ENCODE data around the gene UBE3C.

Gene UBE3C

DNA sequence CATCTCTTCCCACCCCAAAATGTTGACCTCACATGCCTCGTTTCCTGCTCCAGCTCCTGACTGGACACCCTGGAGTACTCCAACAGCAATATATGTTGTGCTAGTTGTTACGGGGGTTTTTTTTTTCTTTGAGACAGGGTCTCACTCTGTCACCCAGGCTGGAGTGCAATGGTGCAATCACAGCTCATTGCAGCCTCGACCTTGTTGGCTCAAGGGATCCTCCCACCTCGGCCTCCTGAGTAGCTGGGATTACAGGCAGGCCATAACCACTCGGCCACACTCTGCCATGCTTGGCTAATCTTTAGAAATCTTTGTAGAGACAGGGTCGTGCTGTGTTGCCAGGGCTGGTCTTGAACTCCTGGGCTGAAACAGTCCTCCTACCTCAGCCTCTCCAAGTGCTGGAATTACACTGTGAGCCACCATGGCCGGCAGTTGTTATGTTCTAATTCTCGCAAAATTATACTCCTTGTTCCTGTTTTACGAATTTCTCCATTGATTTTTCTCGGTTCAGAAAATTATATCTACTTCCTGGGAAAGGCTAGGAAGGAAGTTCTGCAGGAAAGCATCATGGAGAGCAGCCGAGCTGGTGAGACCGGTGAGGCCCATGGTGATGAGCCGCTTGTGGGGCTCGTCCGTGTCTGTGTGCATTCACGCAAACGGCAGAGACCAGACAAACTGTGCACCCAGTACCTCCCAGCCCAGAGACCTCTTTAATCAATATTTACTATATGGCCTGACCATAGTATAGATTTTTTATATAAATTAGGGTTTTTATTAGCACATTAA is 145.7 kb downstream of the UBE3C start:
- Histone ChIP-seq H3K27me3 (ENCODE audit: insufficient read depth, poor library complexity, severe bottlenecking) (no peaks in the 10 kb centered on the region), H3K4me3 (replicated peaks; ENCODE audit: insufficient read depth, low read length) (no peak overlapping the region), H3K27ac (replicated peaks) (no peak overlapping the region)
- TF ChIP-seq POLR2AphosphoS5 (IDR thresholded peaks at IDR 0.05; ENCODE audit: low read depth), result no peak
- TF ChIP-seq, protein P1, sequence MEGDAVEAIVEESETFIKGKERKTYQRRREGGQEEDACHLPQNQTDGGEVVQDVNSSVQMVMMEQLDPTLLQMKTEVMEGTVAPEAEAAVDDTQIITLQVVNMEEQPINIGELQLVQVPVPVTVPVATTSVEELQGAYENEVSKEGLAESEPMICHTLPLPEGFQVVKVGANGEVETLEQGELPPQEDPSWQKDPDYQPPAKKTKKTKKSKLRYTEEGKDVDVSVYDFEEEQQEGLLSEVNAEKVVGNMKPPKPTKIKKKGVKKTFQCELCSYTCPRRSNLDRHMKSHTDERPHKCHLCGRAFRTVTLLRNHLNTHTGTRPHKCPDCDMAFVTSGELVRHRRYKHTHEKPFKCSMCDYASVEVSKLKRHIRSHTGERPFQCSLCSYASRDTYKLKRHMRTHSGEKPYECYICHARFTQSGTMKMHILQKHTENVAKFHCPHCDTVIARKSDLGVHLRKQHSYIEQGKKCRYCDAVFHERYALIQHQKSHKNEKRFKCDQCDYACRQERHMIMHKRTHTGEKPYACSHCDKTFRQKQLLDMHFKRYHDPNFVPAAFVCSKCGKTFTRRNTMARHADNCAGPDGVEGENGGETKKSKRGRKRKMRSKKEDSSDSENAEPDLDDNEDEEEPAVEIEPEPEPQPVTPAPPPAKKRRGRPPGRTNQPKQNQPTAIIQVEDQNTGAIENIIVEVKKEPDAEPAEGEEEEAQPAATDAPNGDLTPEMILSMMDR (IDR thresholded peaks at IDR 0.05; ENCODE audit: insufficient read depth, low read length), result no peak
- TF ChIP-seq, protein P2, sequence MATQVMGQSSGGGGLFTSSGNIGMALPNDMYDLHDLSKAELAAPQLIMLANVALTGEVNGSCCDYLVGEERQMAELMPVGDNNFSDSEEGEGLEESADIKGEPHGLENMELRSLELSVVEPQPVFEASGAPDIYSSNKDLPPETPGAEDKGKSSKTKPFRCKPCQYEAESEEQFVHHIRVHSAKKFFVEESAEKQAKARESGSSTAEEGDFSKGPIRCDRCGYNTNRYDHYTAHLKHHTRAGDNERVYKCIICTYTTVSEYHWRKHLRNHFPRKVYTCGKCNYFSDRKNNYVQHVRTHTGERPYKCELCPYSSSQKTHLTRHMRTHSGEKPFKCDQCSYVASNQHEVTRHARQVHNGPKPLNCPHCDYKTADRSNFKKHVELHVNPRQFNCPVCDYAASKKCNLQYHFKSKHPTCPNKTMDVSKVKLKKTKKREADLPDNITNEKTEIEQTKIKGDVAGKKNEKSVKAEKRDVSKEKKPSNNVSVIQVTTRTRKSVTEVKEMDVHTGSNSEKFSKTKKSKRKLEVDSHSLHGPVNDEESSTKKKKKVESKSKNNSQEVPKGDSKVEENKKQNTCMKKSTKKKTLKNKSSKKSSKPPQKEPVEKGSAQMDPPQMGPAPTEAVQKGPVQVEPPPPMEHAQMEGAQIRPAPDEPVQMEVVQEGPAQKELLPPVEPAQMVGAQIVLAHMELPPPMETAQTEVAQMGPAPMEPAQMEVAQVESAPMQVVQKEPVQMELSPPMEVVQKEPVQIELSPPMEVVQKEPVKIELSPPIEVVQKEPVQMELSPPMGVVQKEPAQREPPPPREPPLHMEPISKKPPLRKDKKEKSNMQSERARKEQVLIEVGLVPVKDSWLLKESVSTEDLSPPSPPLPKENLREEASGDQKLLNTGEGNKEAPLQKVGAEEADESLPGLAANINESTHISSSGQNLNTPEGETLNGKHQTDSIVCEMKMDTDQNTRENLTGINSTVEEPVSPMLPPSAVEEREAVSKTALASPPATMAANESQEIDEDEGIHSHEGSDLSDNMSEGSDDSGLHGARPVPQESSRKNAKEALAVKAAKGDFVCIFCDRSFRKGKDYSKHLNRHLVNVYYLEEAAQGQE (IDR thresholded peaks at IDR 0.05; ENCODE audit: insufficient replicate concordance, low read depth), result no peak
- no peak for TF ChIP-seq SPI1 (IDR thresholded peaks at IDR 0.05; ENCODE audit: borderline replicate concordance, low read depth)
- no peak for TF ChIP-seq GABPA (IDR thresholded peaks at IDR 0.05; ENCODE audit: low read depth)
- DNase-seq (ENCODE audit: low read depth in 1 of 2, low spot score in 1 of 2), result no peak

GRCh38 chr7:157291404-157292080 is 152.8 kb downstream of the UBE3C start:
- H3K4me3 ChIP-seq (replicated peaks; ENCODE audit: insufficient read depth, low read length), result no peak overlapping the region
- DNase-seq (ENCODE audit: low read depth in 1 of 2, low spot score in 1 of 2), result no peak
- TF ChIP-seq POLR2AphosphoS5 (IDR thresholded peaks at IDR 0.05; ENCODE audit: low read depth) (no peak), GABPA (IDR thresholded peaks at IDR 0.05; ENCODE audit: low read depth) (no peak), SPI1 (IDR thresholded peaks at IDR 0.05; ENCODE audit: borderline replicate concordance, low read depth) (no peak)
- TF ChIP-seq, protein P2 (IDR thresholded peaks at IDR 0.05; ENCODE audit: insufficient replicate concordance, low read depth), result no peak
- TF ChIP-seq, protein P1 (IDR thresholded peaks at IDR 0.05; ENCODE audit: insufficient read depth, low read length), result no peak
- no peak overlapping the region for H3K27ac ChIP-seq (replicated peaks)
- no peaks in the 10 kb centered on the region for H3K27me3 ChIP-seq (ENCODE audit: insufficient read depth, poor library complexity, severe bottlenecking)

DNA sequence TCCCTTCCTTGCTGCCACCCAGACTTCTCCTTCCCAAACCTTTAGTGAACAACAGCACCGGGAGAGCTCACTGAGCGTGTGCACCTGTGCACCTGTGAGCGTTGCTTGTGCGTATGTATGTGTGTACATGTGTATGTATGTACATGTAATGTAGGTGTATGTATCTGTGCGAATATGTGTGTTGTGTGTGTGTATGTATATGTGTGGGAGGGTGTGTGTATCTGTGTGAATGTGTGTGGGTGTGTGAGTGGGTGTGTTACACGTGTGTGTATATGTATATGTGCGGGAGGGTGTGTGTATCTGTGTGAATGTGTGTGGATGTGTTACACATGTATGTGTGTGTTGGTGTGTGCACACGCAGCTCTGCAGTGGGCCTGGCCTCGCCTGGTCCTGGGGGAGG is 153.5 kb downstream of the UBE3C start:
- no peak for DNase-seq (ENCODE audit: low read depth in 1 of 2, low spot score in 1 of 2)
- no peak for TF ChIP-seq POLR2AphosphoS5 (IDR thresholded peaks at IDR 0.05; ENCODE audit: low read depth)
- TF ChIP-seq, protein P1 (IDR thresholded peaks at IDR 0.05; ENCODE audit: insufficient read depth, low read length), result no peak
- TF ChIP-seq GABPA (IDR thresholded peaks at IDR 0.05; ENCODE audit: low read depth), result no peak
- TF ChIP-seq, protein P2 (IDR thresholded peaks at IDR 0.05; ENCODE audit: insufficient replicate concordance, low read depth), result no peak
- no peak for TF ChIP-seq SPI1 (IDR thresholded peaks at IDR 0.05; ENCODE audit: borderline replicate concordance, low read depth)
- Histone ChIP-seq H3K27me3 (ENCODE audit: insufficient read depth, poor library complexity, severe bottlenecking) (no peaks in the 10 kb centered on the region), H3K4me3 (replicated peaks; ENCODE audit: insufficient read depth, low read length) (no peak overlapping the region), H3K27ac (replicated peaks) (no peak overlapping the region)
